ENCODE results near the gene WTIP. TPM values are rescaled to one million over a fixed set of nuclear protein-coding genes. Genes with fewer than 3 reads are reported as not detected.

The WTIP gene
- total RNA-seq, 1 donor: 21.8 TPM

- H3K4me3 ChIP-seq (ENCODE audit: low read depth, low read length): no peak overlapping the region
- no peak for TF ChIP-seq CTCF (IDR thresholded peaks at IDR 0.05; ENCODE audit: insufficient read depth, low read length)
- DNase-seq (ENCODE audit: low read depth): no peak
Observed at GRCh38 chr19:34497112-34497805, 15.7 kb downstream of the WTIP start.

- H3K4me3 ChIP-seq (ENCODE audit: low read depth, low read length): no peak overlapping the region
- TF ChIP-seq CTCF (IDR thresholded peaks at IDR 0.05; ENCODE audit: insufficient read depth, low read length): no peak
- no peak for DNase-seq (ENCODE audit: low read depth)
Observed at GRCh38 chr19:34499155-34499834, 17.7 kb downstream of the WTIP start.

DNA sequence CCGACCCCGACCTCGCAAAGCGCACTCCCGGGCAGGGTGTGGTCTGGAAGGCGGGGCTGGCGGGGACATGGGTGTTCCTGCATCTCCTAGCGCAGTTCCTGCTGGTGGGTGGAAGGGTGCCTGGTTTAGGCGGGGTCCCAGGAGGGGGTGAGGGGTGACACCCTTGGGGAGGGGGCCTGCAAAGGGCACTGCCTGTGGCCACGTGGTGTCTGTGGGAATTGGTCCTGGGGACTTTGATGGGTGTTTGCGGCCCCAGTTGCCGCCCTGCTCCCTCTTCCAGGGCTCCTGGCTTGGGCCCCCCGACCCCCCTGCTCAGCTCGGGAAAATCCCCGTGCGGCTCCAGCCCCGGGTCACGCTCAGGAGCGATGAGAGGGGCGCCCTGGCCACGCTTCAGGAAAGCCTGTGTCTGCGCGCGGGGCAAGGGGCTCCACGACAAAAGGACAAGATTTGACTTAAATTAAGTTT, 19.1 kb downstream of the WTIP start:
- no peak for TF ChIP-seq CTCF (IDR thresholded peaks at IDR 0.05; ENCODE audit: insufficient read depth, low read length)

GRCh38 chr19:34501339-34502320, 20.1 kb downstream of the WTIP start:
- H3K4me3 ChIP-seq (ENCODE audit: low read depth, low read length): no peak overlapping the region
- peak; percentile 100 for TF ChIP-seq CTCF (IDR thresholded peaks at IDR 0.05; ENCODE audit: insufficient read depth, low read length)
- peak; percentile 88 for DNase-seq (ENCODE audit: low read depth)

More for the DNA sequence above, 19.1 kb downstream of the WTIP start:
- H3K4me3 ChIP-seq (ENCODE audit: low read depth, low read length): no peak overlapping the region
- no peak for DNase-seq (ENCODE audit: low read depth)

GRCh38 chr19:34502582-34503411, 21.2 kb downstream of the WTIP start:
- peak; percentile 26 for DNase-seq (ENCODE audit: low read depth)
- H3K4me3 ChIP-seq (ENCODE audit: low read depth, low read length): no peak overlapping the region
- TF ChIP-seq CTCF (IDR thresholded peaks at IDR 0.05; ENCODE audit: insufficient read depth, low read length): no peak

All from fibroblast of the aortic adventitia (primary cell).